Panc1 (cell line): ENCODE data around the gene BICRAL. TPM values are rescaled to one million over a fixed set of nuclear protein-coding genes. Genes with fewer than 3 reads are reported as not detected.

Experiments
- ATAC-seq: fragments of 200-7000 bp; cut with Tn5 transposase; 2 replicates; pipeline ENCODE4 v1.9.1; 2020; ENCODE audit warnings: mild to moderate bottlenecking, moderate library complexity
- BruUV-seq: library from RNA; stranded (reverse); fragments of 400-500 nt; replicated peaks from 2 replicates; lab custom pipeline; 2021; lab: Mats Ljungman, UMichigan
- CTCF ChIA-PET: fragments of 300-600 bp; sonication (Branson Sonifier 250); formaldehyde crosslinking; loops from one replicate; lab custom pipeline; 2022; ENCODE audit warnings: antibody characterized with exemption; lab: Charles Lee
- POLR2A ChIA-PET: fragments of 300-600 bp; sonication (Branson Sonifier 250); formaldehyde crosslinking; loops from one replicate; lab custom pipeline; 2022; ENCODE audit warnings: antibody characterized with exemption; lab: Charles Lee
- DNase-seq: peaks from one replicate; pipeline ENCODE4 v3.0.0-alpha.2; 2010; ENCODE audit warnings: low read depth, low spot score
- H3K27ac ChIP-seq: 2 replicates; pipeline ENCODE4 v1.5.1; 2011; ENCODE audit warnings: mild to moderate bottlenecking, low read length, inconsistent platforms
- H3K27me3 ChIP-seq: fragments of 200-500 bp; sonication (Bioruptor generic); 2 replicates; pipeline ENCODE4 v1.6.0; 2014; ENCODE audit warnings: low read length, inconsistent platforms; ENCODE audit not compliant: control insufficient read depth, insufficient read depth
- H3K36me3 ChIP-seq: fragments of 200-500 bp; sonication (Bioruptor generic); 2 replicates; pipeline ENCODE4 v1.5.1; 2014; ENCODE audit warnings: inconsistent platforms, mild to moderate bottlenecking, low read length, moderate library complexity; ENCODE audit not compliant: control insufficient read depth, insufficient read depth
- H3K4me1 ChIP-seq: 2 replicates; pipeline ENCODE4 v1.5.1; 2011; ENCODE audit warnings: inconsistent platforms, mild to moderate bottlenecking, low read length, moderate library complexity; ENCODE audit not compliant: control insufficient read depth, insufficient read depth
- H3K4me3 ChIP-seq, 2 experiments: 2 replicates each; pipeline ENCODE4 v1.5.1; 2011 to 2012; ENCODE audit warnings: low read depth in 2 of 2, low read length in 2 of 2, mild to moderate bottlenecking in 2 of 2, inconsistent platforms in 1 of 2, moderate library complexity in 1 of 2
- H3K9me3 ChIP-seq: fragments of 200-500 bp; sonication (Bioruptor generic); 2 replicates; pipeline ENCODE4 v1.5.1; 2014; ENCODE audit warnings: low read depth, mild to moderate bottlenecking, inconsistent platforms, low read length, moderate library complexity; ENCODE audit not compliant: control insufficient read depth, insufficient read depth
- CTCF ChIP-seq: fragments of 450-650 bp; IDR thresholded peaks from 2 replicates; pipeline ENCODE4 v1.5.1; 2017; ENCODE audit warnings: mild to moderate bottlenecking
- POLR2AphosphoS5 ChIP-seq: IDR thresholded peaks from 2 replicates; pipeline ENCODE4 v1.6.1; 2012; ENCODE audit warnings: mild to moderate bottlenecking, low read depth, low read length, moderate library complexity
- REST ChIP-seq, 2 experiments: IDR thresholded peaks; 2 replicates each; pipeline ENCODE4 v1.6.1; 2011 to 2012; ENCODE audit warnings: low read depth in 2 of 2, control low read depth in 1 of 2, low read length in 1 of 2, mild to moderate bottlenecking in 1 of 2, moderate library complexity in 1 of 2; ENCODE audit not compliant: insufficient read depth in 1 of 2
- SIN3A ChIP-seq: IDR thresholded peaks from 2 replicates; pipeline ENCODE4 v1.6.1; 2012; ENCODE audit warnings: low read depth, mild to moderate bottlenecking, low read length, moderate library complexity, borderline replicate concordance; ENCODE audit not compliant: insufficient read depth
- TCF7L2 ChIP-seq: IDR thresholded peaks from 2 replicates; pipeline ENCODE4 v1.6.1; 2011; ENCODE audit warnings: mild to moderate bottlenecking, low read depth, low read length, inconsistent platforms
- in situ Hi-C: cut with HindIII; loops from 2 replicates; pipeline ENCODE4 v1.10.0; 2016; ENCODE audit warnings: low sequenced_read_pairs, low pct_unique_long_range_greater_than_20kb
- intact Hi-C: fragments of 100-400 bp; cut with micrococcal nuclease; formaldehyde crosslinking; loops from one replicate; pipeline ENCODE4 v1.10.0; 2022; ENCODE audit not compliant: unreplicated experiment
- total RNA-seq: library from RNA; stranded (reverse); gene quantifications from one replicate; pipeline ENCODE4 v1.2.1, GENCODE V29; 2021; ENCODE audit not compliant: unreplicated experiment

Gene BICRAL
- total RNA-seq, 1 experiment from 2014 or later, result 12.9 TPM

GRCh38 chr6:42914546-42914945, 132.7 kb downstream of the BICRAL start:
- no peak overlapping the region for H3K27ac ChIP-seq
- H3K4me1 ChIP-seq, result no peaks in the 10 kb centered on the region
- H3K27me3 ChIP-seq, result no peaks in the 10 kb centered on the region
- no TSS peak for BruUV-seq
- CTCF ChIA-PET, result no interaction called here
- H3K9me3 ChIP-seq, result no peaks in the 10 kb centered on the region
- TF ChIP-seq SIN3A (no peak), REST (IDR thresholded peaks at IDR 0.05; ENCODE audit: insufficient read depth in 1 of 2, low read depth in 2 of 2, low read length in 1 of 2) (no peak), TCF7L2 (no peak), CTCF (no peak), POLR2AphosphoS5 (no peak)
- ATAC-seq (no peak), DNase-seq (no peak)
- H3K36me3 ChIP-seq, result no peaks in the 10 kb centered on the region
- in situ Hi-C loops, result no loop called here
- H3K4me3 ChIP-seq, result no peak overlapping the region
- POLR2A ChIA-PET, result interaction anchor here (1.0 kb wide), 1 partner anchor 60 kb away, joined by 3 read pairs; no protein-coding TSS in a partner anchor
- intact Hi-C loops, result no loop called here

- Histone ChIP-seq H3K4me1 (no peaks in the 10 kb centered on the region), H3K27ac (no peak within 1 kb of the TSS), H3K27me3 (no peaks in the 10 kb centered on the region), H3K4me3 (no peak within 1 kb of the TSS), H3K36me3 (no peaks in the 10 kb centered on the region), H3K9me3 (no peaks in the 10 kb centered on the region)
- in situ Hi-C loops, result no loop called here
- intact Hi-C loops, result no loop called here
- TF ChIP-seq REST (IDR thresholded peaks at IDR 0.05; ENCODE audit: insufficient read depth in 1 of 2, low read depth in 2 of 2, low read length in 1 of 2) (no peak), POLR2AphosphoS5 (no peak), TCF7L2 (no peak), CTCF (no peak), SIN3A (no peak)
- ChIA-PET CTCF (no interaction called here), POLR2A (interaction anchor here (0.6 kb wide), 1 partner anchor 478 kb away, joined by 7 read pairs; no protein-coding TSS in a partner anchor)
- BruUV-seq, result no TSS peak
- ATAC-seq (0 out of 2 replicates have a peak, but pooled peaks have one; percentile 32), DNase-seq (no peak)
Measured at GRCh38 chr6:42915732-42916131, 133.9 kb downstream of the BICRAL start, which contains the start of gene PTCRA. Gene PTCRA, plus strand, starts transcription at chr6:42916053. Its CDS starts 17 bp downstream, at chr6:42916070.
